ENCODE data around the gene BARHL1.

BARHL1 gene

DNA sequence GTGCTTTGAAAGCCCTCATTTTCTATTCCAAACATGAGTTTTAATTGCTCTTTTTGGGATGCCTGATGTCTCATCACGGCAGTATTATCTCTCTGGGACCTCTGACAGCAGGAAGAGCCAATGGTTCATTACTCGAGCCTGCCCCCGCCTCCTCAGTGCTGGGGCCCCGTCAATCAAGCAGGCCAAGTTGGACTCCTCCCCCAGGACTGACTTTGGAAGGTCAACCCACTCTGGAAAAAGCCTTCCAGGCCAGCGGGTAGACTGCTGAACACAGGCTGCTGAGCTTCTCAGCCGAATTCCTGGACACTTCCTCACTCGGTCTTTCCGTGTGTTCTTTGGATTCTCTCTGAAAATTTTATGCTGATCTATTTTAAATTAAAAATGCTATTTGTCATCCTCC lies 9.5 kb upstream of the BARHL1 start:
- Histone ChIP-seq H3K9ac (no peak overlapping the region), H3K4me2 (no peak overlapping the region), H3K9me3 (no peaks in the 10 kb centered on the region), H3K36me3 (no peaks in the 10 kb centered on the region), H3K4me3 (no peak overlapping the region), H3K27me3 (peaks cover 28% of the 10 kb centered on the region), H3K27ac (no peak overlapping the region), H4K20me1 (peaks cover 24% of the 10 kb centered on the region), H3K4me1 (peaks cover 34% of the 10 kb centered on the region)
- TF ChIP-seq Cebpa-rat (IDR thresholded peaks at IDR 0.05): no peak

DNA sequence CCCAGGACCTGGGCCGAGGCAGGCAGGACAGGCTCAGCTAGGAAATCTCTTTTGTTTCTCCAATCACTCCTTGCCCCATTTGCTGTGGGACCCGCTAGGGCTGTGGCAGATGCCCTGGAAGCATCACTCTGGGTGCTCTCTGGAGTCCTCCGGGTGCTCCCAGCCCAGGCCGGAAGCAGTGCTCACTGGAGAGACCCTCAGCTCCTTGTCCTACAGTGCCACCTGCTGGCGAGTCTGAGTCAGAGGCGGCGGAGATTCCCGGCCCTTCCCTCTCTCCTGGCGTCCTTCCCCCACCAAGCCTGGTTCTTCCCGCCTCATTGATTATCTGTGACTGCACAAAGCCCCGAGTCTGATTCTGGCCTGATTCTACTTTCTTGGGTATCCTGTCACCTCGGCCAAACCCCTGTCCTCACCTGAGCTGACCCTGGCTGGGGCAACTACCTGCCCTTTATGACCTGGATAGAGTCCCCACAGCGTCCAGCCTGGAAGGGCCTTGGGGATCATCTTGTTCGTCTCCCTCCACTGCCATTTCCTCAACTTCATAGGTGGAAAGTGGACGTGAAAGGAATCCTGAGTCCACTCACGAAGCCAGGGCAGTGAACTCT lies 7.3 kb upstream of the BARHL1 start:
- H3K9me3 ChIP-seq: no peaks in the 10 kb centered on the region
- no peak overlapping the region for H3K9ac ChIP-seq
- H3K4me1 ChIP-seq: peaks cover 18% of the 10 kb centered on the region
- no peak overlapping the region for H3K4me3 ChIP-seq
- H4K20me1 ChIP-seq: peaks cover 46% of the 10 kb centered on the region
- H3K27me3 ChIP-seq: peaks cover 50% of the 10 kb centered on the region
- TF ChIP-seq Cebpa-rat (IDR thresholded peaks at IDR 0.05): no peak
- no peaks in the 10 kb centered on the region for H3K36me3 ChIP-seq
- H3K4me2 ChIP-seq: no peak overlapping the region
- H3K27ac ChIP-seq: no peak overlapping the region

DNA sequence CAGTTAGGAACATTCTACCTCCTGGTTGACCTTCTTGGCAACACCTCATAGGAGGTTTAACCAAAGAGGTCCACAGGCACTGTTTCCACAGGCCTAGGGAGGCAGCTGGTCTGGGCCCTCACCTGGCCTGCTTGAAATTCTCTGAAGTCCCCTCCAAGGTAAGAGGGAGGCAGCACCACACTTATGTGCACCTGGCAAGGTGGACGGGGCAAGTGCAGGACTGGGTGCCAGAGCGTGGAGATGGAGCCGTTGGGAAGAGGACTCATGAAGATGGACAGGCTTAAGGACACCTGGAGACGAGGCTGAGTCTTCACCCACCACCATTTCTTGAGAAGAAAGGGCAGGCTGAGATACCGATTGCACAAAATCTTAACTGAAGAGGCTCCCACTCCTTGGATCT lies 6.6 kb upstream of the BARHL1 start:
- H3K9ac ChIP-seq: no peak overlapping the region
- peaks cover 57% of the 10 kb centered on the region for H3K27me3 ChIP-seq

GRCh38 chr9:132577119-132577518 lies 5.3 kb upstream of the BARHL1 start:
- H3K9ac ChIP-seq: no peak overlapping the region
- peaks cover 66% of the 10 kb centered on the region for H4K20me1 ChIP-seq
- H3K4me2 ChIP-seq: no peak overlapping the region
- no peak overlapping the region for H3K4me3 ChIP-seq
- H3K27me3 ChIP-seq: peaks cover 70% of the 10 kb centered on the region
- H3K27ac ChIP-seq: no peak overlapping the region
- TF ChIP-seq Cebpa-rat (IDR thresholded peaks at IDR 0.05): no peak
- H3K4me1 ChIP-seq: peaks cover 12% of the 10 kb centered on the region
- H3K9me3 ChIP-seq: no peaks in the 10 kb centered on the region
- no peaks in the 10 kb centered on the region for H3K36me3 ChIP-seq

More for the DNA sequence above, 6.6 kb upstream of the BARHL1 start:
- Histone ChIP-seq H3K4me1 (peaks cover 11% of the 10 kb centered on the region), H3K4me3 (no peak overlapping the region), H3K36me3 (no peaks in the 10 kb centered on the region), H4K20me1 (peaks cover 53% of the 10 kb centered on the region), H3K27ac (no peak overlapping the region), H3K9me3 (no peaks in the 10 kb centered on the region), H3K4me2 (no peak overlapping the region)
- no peak for TF ChIP-seq Cebpa-rat (IDR thresholded peaks at IDR 0.05)

GRCh38 chr9:132578367-132578932 lies 4.0 kb upstream of the BARHL1 start:
- H3K36me3 ChIP-seq: no peaks in the 10 kb centered on the region
- no peak overlapping the region for H3K9ac ChIP-seq
- H3K4me2 ChIP-seq: no peak overlapping the region
- H4K20me1 ChIP-seq: peaks cover 78% of the 10 kb centered on the region
- peaks cover 11% of the 10 kb centered on the region for H3K4me1 ChIP-seq
- no peak overlapping the region for H3K27ac ChIP-seq
- H3K4me3 ChIP-seq: no peak overlapping the region
- no peaks in the 10 kb centered on the region for H3K9me3 ChIP-seq
- peaks cover 83% of the 10 kb centered on the region for H3K27me3 ChIP-seq
- TF ChIP-seq Cebpa-rat (IDR thresholded peaks at IDR 0.05): no peak

DNA sequence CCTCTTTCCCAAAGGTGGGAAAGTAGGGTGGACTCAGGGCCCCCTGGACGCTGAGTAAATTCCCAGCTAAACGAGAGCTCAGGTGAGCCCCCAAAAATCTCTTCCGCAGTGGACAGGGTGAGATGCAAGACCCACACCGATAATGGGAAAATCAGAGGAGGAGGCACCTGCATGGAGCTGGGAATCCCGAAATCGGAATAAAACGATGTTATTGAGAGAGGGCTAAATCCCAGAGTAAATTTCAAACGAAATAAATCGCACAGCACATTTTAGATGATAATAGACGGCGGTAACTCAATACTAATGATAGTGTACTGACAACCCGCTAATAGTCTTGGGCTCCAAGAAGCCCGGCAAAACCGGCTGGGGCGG lies 3.0 kb upstream of the BARHL1 start:
- peaks cover 11% of the 10 kb centered on the region for H3K4me1 ChIP-seq
- no peak overlapping the region for H3K4me2 ChIP-seq
- H3K27ac ChIP-seq: no peak overlapping the region
- H3K27me3 ChIP-seq: peaks cover 93% of the 10 kb centered on the region
- no peaks in the 10 kb centered on the region for H3K9me3 ChIP-seq
- peaks cover 86% of the 10 kb centered on the region for H4K20me1 ChIP-seq
- no peak overlapping the region for H3K9ac ChIP-seq
- TF ChIP-seq Cebpa-rat (IDR thresholded peaks at IDR 0.05): no peak
- H3K36me3 ChIP-seq: no peaks in the 10 kb centered on the region
- no peak overlapping the region for H3K4me3 ChIP-seq

- Histone ChIP-seq H3K4me2 (no peak overlapping the region), H3K36me3 (no peaks in the 10 kb centered on the region), H3K27me3 (peaks cover 100% of the 10 kb centered on the region), H3K4me1 (peaks cover 11% of the 10 kb centered on the region), H3K9ac (no peak overlapping the region), H3K27ac (no peak overlapping the region), H4K20me1 (peaks cover 98% of the 10 kb centered on the region), H3K4me3 (no peak overlapping the region), H3K9me3 (no peaks in the 10 kb centered on the region; the same call in 1 of the 2 replicates)
- no peak for TF ChIP-seq Cebpa-rat (IDR thresholded peaks at IDR 0.05)
These were observed 579 bp downstream of the BARHL1 start for GRCh38 chr9:132582786-132583583.

- no peaks in the 10 kb centered on the region for H3K36me3 ChIP-seq
- no peak for TF ChIP-seq Cebpa-rat (IDR thresholded peaks at IDR 0.05)
- no peaks in the 10 kb centered on the region; the same call in 1 of the 2 replicates for H3K9me3 ChIP-seq
- peaks cover 100% of the 10 kb centered on the region for H3K27me3 ChIP-seq
- peaks cover 11% of the 10 kb centered on the region for H3K4me1 ChIP-seq
- H3K27ac ChIP-seq: no peak overlapping the region
- no peak overlapping the region for H3K9ac ChIP-seq
- H3K4me2 ChIP-seq: no peak overlapping the region
- no peak overlapping the region for H3K4me3 ChIP-seq
- peaks cover 98% of the 10 kb centered on the region for H4K20me1 ChIP-seq
These were observed 1.3 kb downstream of the BARHL1 start for GRCh38 chr9:132583584-132584304.

- TF ChIP-seq Cebpa-rat (IDR thresholded peaks at IDR 0.05): no peak
- Histone ChIP-seq H3K4me1 (peaks cover 11% of the 10 kb centered on the region), H3K4me2 (no peak overlapping the region), H3K27ac (no peak overlapping the region), H3K36me3 (no peaks in the 10 kb centered on the region), H3K27me3 (peaks cover 100% of the 10 kb centered on the region), H3K9ac (no peak overlapping the region), H3K4me3 (no peak overlapping the region), H4K20me1 (peaks cover 98% of the 10 kb centered on the region), H3K9me3 (no peaks in the 10 kb centered on the region; the same call in 1 of the 2 replicates)
These were observed 2.5 kb downstream of the BARHL1 start for GRCh38 chr9:132584601-132585560.

Data from BLaER1 (cell line).